RWPE2 (cell line): ENCODE measurements around the gene LRRC8E.

Experiments
- ATAC-seq: fragments of 200-7000 bp; cut with Tn5 transposase; 3 replicates; pipeline ENCODE4 v1.9.1; 2021; ENCODE audit warnings: low read depth
- DNase-seq: peaks from one replicate; pipeline ENCODE4 v3.0.0-alpha.2; 2020; ENCODE audit warnings: low spot score
- H3K27ac ChIP-seq: fragments of 450-650 bp; 2 replicates; pipeline ENCODE4 v1.5.1; 2017; ENCODE audit warnings: mild to moderate bottlenecking; ENCODE audit not compliant: poor library complexity, severe bottlenecking
- H3K27me3 ChIP-seq: fragments of 250-450 bp; sonication (Bioruptor Pico); 2 replicates; pipeline ENCODE4 v1.5.1; 2021; ENCODE audit warnings: mild to moderate bottlenecking, moderate library complexity; ENCODE audit not compliant: insufficient read depth, poor library complexity, severe bottlenecking
- H3K36me3 ChIP-seq: fragments of 250-450 bp; sonication (Bioruptor Pico); 2 replicates; pipeline ENCODE4 v1.5.1; 2020; ENCODE audit warnings: low read depth, mild to moderate bottlenecking, moderate library complexity
- H3K4me1 ChIP-seq: fragments of 250-450 bp; sonication (Bioruptor Pico); 2 replicates; pipeline ENCODE4 v1.5.1; 2021; ENCODE audit warnings: mild to moderate bottlenecking, moderate library complexity; ENCODE audit not compliant: insufficient read depth, poor library complexity, severe bottlenecking
- H3K4me3 ChIP-seq: fragments of 250-450 bp; sonication (Bioruptor Pico); 2 replicates; pipeline ENCODE4 v1.5.1; 2021; ENCODE audit warnings: mild to moderate bottlenecking, moderate library complexity; ENCODE audit not compliant: severe bottlenecking
- H3K9me3 ChIP-seq: fragments of 250-450 bp; sonication (Bioruptor Pico); 2 replicates; pipeline ENCODE4 v1.5.1; 2021; ENCODE audit warnings: mild to moderate bottlenecking, moderate library complexity; ENCODE audit not compliant: severe bottlenecking
- CTCF ChIP-seq: fragments of 450-650 bp; IDR thresholded peaks from one replicate; pipeline ENCODE4 v1.5.1; 2017; ENCODE audit warnings: mild to moderate bottlenecking, moderate library complexity; ENCODE audit not compliant: poor library complexity, severe bottlenecking

LRRC8E gene

GRCh38 chr19:7842661-7843294 is 45.5 kb upstream of the LRRC8E start:
- peaks cover 7% of the 10 kb centered on the region for H3K4me1 ChIP-seq
- TF ChIP-seq CTCF, result no peak
- H3K9me3 ChIP-seq, result no peaks in the 10 kb centered on the region
- no peak overlapping the region for H3K27ac ChIP-seq
- no peaks in the 10 kb centered on the region for H3K27me3 ChIP-seq
- DNase-seq, result no peak
- no peaks in the 10 kb centered on the region for H3K36me3 ChIP-seq
- ATAC-seq, result no peak
- no peak overlapping the region for H3K4me3 ChIP-seq

- H3K36me3 ChIP-seq, result no peaks in the 10 kb centered on the region
- no peak overlapping the region for H3K27ac ChIP-seq
- no peak overlapping the region for H3K4me3 ChIP-seq
- H3K27me3 ChIP-seq, result no peaks in the 10 kb centered on the region
- no peak for ATAC-seq
- TF ChIP-seq CTCF, result no peak
- no peaks in the 10 kb centered on the region for H3K9me3 ChIP-seq
- no peak for DNase-seq
- H3K4me1 ChIP-seq, result peaks cover 2% of the 10 kb centered on the region
Observed at GRCh38 chr19:7843521-7843920, 44.8 kb upstream of the LRRC8E start.

- DNase-seq (no peak), ATAC-seq (no peak)
- Histone ChIP-seq H3K4me1 (no peaks in the 10 kb centered on the region), H3K9me3 (no peaks in the 10 kb centered on the region), H3K4me3 (no peak overlapping the region), H3K27ac (no peak overlapping the region), H3K27me3 (no peaks in the 10 kb centered on the region), H3K36me3 (no peaks in the 10 kb centered on the region)
- no peak for TF ChIP-seq CTCF
Observed at GRCh38 chr19:7844405-7844804, 43.9 kb upstream of the LRRC8E start.

GRCh38 chr19:7844951-7845350 is 43.4 kb upstream of the LRRC8E start:
- Histone ChIP-seq H3K4me3 (no peak overlapping the region), H3K27ac (no peak overlapping the region), H3K4me1 (peaks cover 3% of the 10 kb centered on the region), H3K9me3 (no peaks in the 10 kb centered on the region), H3K27me3 (no peaks in the 10 kb centered on the region), H3K36me3 (no peaks in the 10 kb centered on the region)
- DNase-seq (peak; percentile 29), ATAC-seq (no peak)
- TF ChIP-seq CTCF, result no peak

- Histone ChIP-seq H3K27ac (no peak overlapping the region), H3K4me3 (no peak overlapping the region), H3K36me3 (no peaks in the 10 kb centered on the region), H3K9me3 (no peaks in the 10 kb centered on the region), H3K27me3 (no peaks in the 10 kb centered on the region), H3K4me1 (peaks cover 7% of the 10 kb centered on the region)
- DNase-seq, result peak; percentile 38
- no peak for TF ChIP-seq CTCF
- ATAC-seq, result no peak
Observed at GRCh38 chr19:7845390-7846154, 42.7 kb upstream of the LRRC8E start.
